Keratinocyte (primary cell): ENCODE measurements around the gene HLX. TPM values are rescaled to one million over a fixed set of nuclear protein-coding genes. Genes with fewer than 3 reads are reported as not detected.

Experiments used
- DNase-seq: peaks from one replicate; pipeline ENCODE4 v3.0.0-alpha.2; 2011; ENCODE audit warnings: low read depth, missing footprints, low spot score
- FAIRE-seq: peaks from 2 replicates; lab custom pipeline; 2011; peaks lifted over from hg19 to GRCh38; lab: Jason Lieb, UNC
- H2AFZ ChIP-seq: 2 replicates; pipeline ENCODE4 v1.6.0; 2012; ENCODE audit warnings: low read length, control low read depth, inconsistent platforms; ENCODE audit not compliant: control insufficient read depth
- H3K27ac ChIP-seq: 2 replicates; pipeline ENCODE4 v1.5.1; 2011; ENCODE audit warnings: low read length; ENCODE audit not compliant: control insufficient read depth, insufficient read depth
- H3K27me3 ChIP-seq: 3 replicates; pipeline ENCODE4 v1.6.0; 2011; ENCODE audit warnings: low read length; ENCODE audit not compliant: control insufficient read depth, insufficient read depth; ENCODE audit errors: extremely low read depth
- H3K36me3 ChIP-seq, 2 experiments: 2 replicates in 1 of 2; 3 replicates in 1 of 2; pipeline ENCODE4 v1.5.1; 2011; ENCODE audit warnings: low read length in 2 of 2, mild to moderate bottlenecking in 1 of 2; ENCODE audit not compliant: control insufficient read depth in 2 of 2, insufficient read depth in 2 of 2; ENCODE audit errors: extremely low read depth in 1 of 2
- H3K4me1 ChIP-seq: 3 replicates; pipeline ENCODE4 v1.5.1; 2011; ENCODE audit warnings: low read length; ENCODE audit not compliant: control insufficient read depth, insufficient read depth; ENCODE audit errors: extremely low read depth
- H3K4me2 ChIP-seq: 3 replicates; pipeline ENCODE4 v1.6.0; 2011; ENCODE audit warnings: low read depth, low read length; ENCODE audit not compliant: control insufficient read depth, insufficient read depth; ENCODE audit errors: extremely low read depth
- H3K4me3 ChIP-seq, 3 experiments: fragments of 200-600 bp in 1 of 3; sonication (generic) in 1 of 3; 2 replicates in 2 of 3; 3 replicates in 1 of 3; pipeline ENCODE4 v1.5.1; 2011 to 2016; ENCODE audit warnings: low read length in 3 of 3, mild to moderate bottlenecking in 3 of 3, control low read depth in 2 of 3, inconsistent platforms in 1 of 3, low read depth in 1 of 3, mixed read lengths in 1 of 3, mixed run types in 1 of 3, moderate library complexity in 1 of 3; ENCODE audit not compliant: control insufficient read depth in 2 of 3, insufficient read depth in 2 of 3; ENCODE audit errors: extremely low read depth in 1 of 3
- H3K79me2 ChIP-seq: 2 replicates; pipeline ENCODE4 v1.6.0; 2012; ENCODE audit warnings: low read length; ENCODE audit not compliant: control insufficient read depth, insufficient read depth
- H3K9ac ChIP-seq: 3 replicates; pipeline ENCODE4 v1.6.0; 2011; ENCODE audit warnings: low read length; ENCODE audit not compliant: control insufficient read depth, insufficient read depth; ENCODE audit errors: extremely low read depth
- H3K9me1 ChIP-seq: 3 replicates; pipeline ENCODE4 v1.6.0; 2011; ENCODE audit warnings: low read length; ENCODE audit not compliant: control insufficient read depth, insufficient read depth; ENCODE audit errors: extremely low read depth
- H3K9me3 ChIP-seq: 2 replicates; pipeline ENCODE4 v1.5.1; 2012; ENCODE audit warnings: low read depth, low read length; ENCODE audit not compliant: control insufficient read depth
- H4K20me1 ChIP-seq: 3 replicates; pipeline ENCODE4 v1.6.0; 2011; ENCODE audit warnings: low read length; ENCODE audit not compliant: control insufficient read depth, insufficient read depth; ENCODE audit errors: extremely low read depth
- CTCF ChIP-seq, 3 experiments: IDR thresholded peaks in 1 of 3; conservative IDR thresholded peaks in 1 of 3; optimal IDR thresholded peaks in 1 of 3; 2 replicates in 2 of 3; 3 replicates in 1 of 3; pipeline versions ENCODE3 to v1.5.1; 2011; ENCODE audit warnings: low read length in 3 of 3, mild to moderate bottlenecking in 3 of 3, moderate library complexity in 2 of 3, control low read depth in 1 of 3, inconsistent platforms in 1 of 3; ENCODE audit not compliant: insufficient read depth in 2 of 3; ENCODE audit errors: extremely low read depth in 1 of 3
- EZH2 ChIP-seq: IDR thresholded peaks from one replicate; pipeline ENCODE4 v1.6.1; 2012; ENCODE audit warnings: inconsistent platforms, mild to moderate bottlenecking, low read length, moderate library complexity
- dilution Hi-C: fragments of 300-500 bp; cut with MboI; formaldehyde crosslinking; loops from one replicate; pipeline ENCODE4 v1.7.0; 2020; ENCODE audit warnings: low sequenced_read_pairs; ENCODE audit not compliant: extremely low pct_ligation_motif_present
- polyA plus RNA-seq, 5 experiments: library from polyadenylated mRNA; depleted of rRNA in 3 of 5; stranded (reverse) in 3 of 5; stranded (forward) in 1 of 5; unstranded in 1 of 5; fragments of >200 nt; gene quantifications; 1 replicate in 1 of 5; 2 replicates in 3 of 5; 3 replicates in 1 of 5; pipeline versions ENCODE4 v1.2.1 to v1.2.3, GENCODE V29; 2011 to 2012; ENCODE audit warnings: missing spikeins in 2 of 5, low read depth in 1 of 5, low replicate concordance in 1 of 5

The HLX gene
- polyA plus RNA-seq, 1 donor (not counting 4 experiments of a cell fraction or from before 2014, with no cell fraction given): not detected

DNA sequence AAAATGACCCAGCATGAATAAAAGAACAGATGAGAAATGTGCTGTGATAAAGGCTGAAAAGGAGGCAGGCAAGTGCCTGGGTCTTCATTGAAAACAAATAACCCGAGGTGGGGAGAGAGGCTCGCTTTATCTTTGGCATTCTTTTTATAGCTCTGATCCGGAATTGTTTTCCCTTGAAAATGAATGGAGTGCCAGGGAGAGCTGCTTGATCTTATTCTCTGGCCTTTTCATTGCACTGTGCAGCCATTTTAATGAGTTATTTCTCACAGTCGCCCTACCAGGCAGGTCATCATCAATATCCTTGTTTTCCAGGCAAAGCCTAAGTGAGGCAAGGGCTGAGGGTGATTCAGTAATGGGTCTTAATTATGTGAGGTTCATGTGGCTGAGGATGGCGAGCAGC lies 39.8 kb upstream of the HLX start:
- no peak overlapping the region for H2AFZ ChIP-seq
- no peak for FAIRE-seq

GRCh38 chr1:220841293-220841692 lies 38.0 kb upstream of the HLX start:
- Histone ChIP-seq H3K9me3 (no peaks in the 10 kb centered on the region), H3K36me3 (no peaks in the 10 kb centered on the region), H3K9ac (no peak overlapping the region), H3K9me1 (no peaks in the 10 kb centered on the region), H2AFZ (no peak overlapping the region), H3K27ac (no peak overlapping the region), H4K20me1 (no peaks in the 10 kb centered on the region), H3K4me3 (no peak overlapping the region), H3K4me1 (no peaks in the 10 kb centered on the region), H3K79me2 (no peaks in the 10 kb centered on the region), H3K27me3 (no peaks in the 10 kb centered on the region), H3K4me2 (no peak overlapping the region)
- dilution Hi-C loops: no loop called here
- DNase-seq (no peak), FAIRE-seq (no peak)
- TF ChIP-seq EZH2: no peak
- no peak for TF ChIP-seq CTCF (optimal IDR thresholded peaks at IDR 0.05 in 1 of 3, IDR thresholded peaks at IDR 0.05 in 1 of 3, conservative IDR thresholded peaks at IDR 0.05 in 1 of 3; ENCODE audit: extremely low read depth in 1 of 3, insufficient read depth in 2 of 3, low read length in 3 of 3)

More for the DNA sequence above, 39.8 kb upstream of the HLX start:
- H3K4me3 ChIP-seq: no peak overlapping the region
- no peaks in the 10 kb centered on the region for H4K20me1 ChIP-seq
- no peaks in the 10 kb centered on the region for H3K79me2 ChIP-seq
- dilution Hi-C loops: no loop called here
- no peak overlapping the region for H3K4me2 ChIP-seq
- no peaks in the 10 kb centered on the region for H3K4me1 ChIP-seq
- H3K36me3 ChIP-seq: no peaks in the 10 kb centered on the region
- no peak for DNase-seq
- no peak for TF ChIP-seq CTCF (optimal IDR thresholded peaks at IDR 0.05 in 1 of 3, IDR thresholded peaks at IDR 0.05 in 1 of 3, conservative IDR thresholded peaks at IDR 0.05 in 1 of 3; ENCODE audit: extremely low read depth in 1 of 3, insufficient read depth in 2 of 3, low read length in 3 of 3)
- no peak for TF ChIP-seq EZH2
- no peaks in the 10 kb centered on the region for H3K27me3 ChIP-seq
- H3K9me3 ChIP-seq: no peaks in the 10 kb centered on the region
- H3K9ac ChIP-seq: no peak overlapping the region
- H3K27ac ChIP-seq: no peak overlapping the region
- H3K9me1 ChIP-seq: no peaks in the 10 kb centered on the region
